ENCODE measurements around the gene NKX3-2.

NKX3-2 gene

GRCh38 chr4:13533670-13534343, 10.5 kb downstream of the NKX3-2 start:
- 81 to 88% methylated on average over 13 of the region's 13 CpGs for whole genome bisulfite sequencing, 2 experiments
- Histone ChIP-seq H3K36me3 (ENCODE audit: control insufficient read depth, insufficient read depth, low read length) (no peaks in the 10 kb centered on the region), H3K27ac (ENCODE audit: insufficient read depth, low read depth, low read length, poor library complexity, severe bottlenecking) (no peak overlapping the region), H3K27me3 (ENCODE audit: control insufficient read depth, insufficient read depth, low read length, poor library complexity, severe bottlenecking) (peaks cover 98% of the 10 kb centered on the region), H3K9me3 (ENCODE audit: control insufficient read depth, low read length) (no peaks in the 10 kb centered on the region), H3K4me1 (ENCODE audit: control insufficient read depth, insufficient read depth, low read length) (peaks cover 8% of the 10 kb centered on the region), H3K4me3 (ENCODE audit: insufficient read depth, low read depth, low read length) (no peak overlapping the region)

- Histone ChIP-seq H3K36me3 (ENCODE audit: control insufficient read depth, insufficient read depth, low read length) (no peaks in the 10 kb centered on the region), H3K27me3 (ENCODE audit: control insufficient read depth, insufficient read depth, low read length, poor library complexity, severe bottlenecking) (peaks cover 98% of the 10 kb centered on the region), H3K4me1 (ENCODE audit: control insufficient read depth, insufficient read depth, low read length) (peaks cover 8% of the 10 kb centered on the region), H3K4me3 (ENCODE audit: insufficient read depth, low read depth, low read length) (no peak overlapping the region), H3K9me3 (ENCODE audit: control insufficient read depth, low read length) (no peaks in the 10 kb centered on the region), H3K27ac (ENCODE audit: insufficient read depth, low read depth, low read length, poor library complexity, severe bottlenecking) (no peak overlapping the region)
- WGBS, 2 experiments = 57 to 63% methylated on average over 8 of the region's 8 CpGs
These were observed 12.7 kb downstream of the NKX3-2 start for GRCh38 chr4:13531625-13531998.

- H3K9me3 ChIP-seq (ENCODE audit: control insufficient read depth, low read length) = no peaks in the 10 kb centered on the region
- WGBS, 2 experiments = 38 to 40% methylated on average over 35 of the region's 35 CpGs
- no peaks in the 10 kb centered on the region for H3K36me3 ChIP-seq (ENCODE audit: control insufficient read depth, insufficient read depth, low read length)
- H3K4me1 ChIP-seq (ENCODE audit: control insufficient read depth, insufficient read depth, low read length) = peaks cover 8% of the 10 kb centered on the region
- H3K27ac ChIP-seq (ENCODE audit: insufficient read depth, low read depth, low read length, poor library complexity, severe bottlenecking) = no peak overlapping the region
- H3K4me3 ChIP-seq (ENCODE audit: insufficient read depth, low read depth, low read length) = no peak overlapping the region
- peaks cover 98% of the 10 kb centered on the region for H3K27me3 ChIP-seq (ENCODE audit: control insufficient read depth, insufficient read depth, low read length, poor library complexity, severe bottlenecking)
These were observed 13.3 kb downstream of the NKX3-2 start for GRCh38 chr4:13530823-13531624.

GRCh38 chr4:13529128-13529919, 15.0 kb downstream of the NKX3-2 start:
- H3K27me3 ChIP-seq (ENCODE audit: control insufficient read depth, insufficient read depth, low read length, poor library complexity, severe bottlenecking) = peaks cover 83% of the 10 kb centered on the region
- H3K9me3 ChIP-seq (ENCODE audit: control insufficient read depth, low read length) = no peaks in the 10 kb centered on the region
- H3K36me3 ChIP-seq (ENCODE audit: control insufficient read depth, insufficient read depth, low read length) = no peaks in the 10 kb centered on the region
- peaks cover 2% of the 10 kb centered on the region for H3K4me1 ChIP-seq (ENCODE audit: control insufficient read depth, insufficient read depth, low read length)
- H3K27ac ChIP-seq (ENCODE audit: insufficient read depth, low read depth, low read length, poor library complexity, severe bottlenecking) = no peak overlapping the region
- 85 to 87% methylated on average over 37 of the region's 37 CpGs for WGBS, 2 experiments
- H3K4me3 ChIP-seq (ENCODE audit: insufficient read depth, low read depth, low read length) = no peak overlapping the region

GRCh38 chr4:13528821-13529127, 15.5 kb downstream of the NKX3-2 start:
- WGBS, 2 experiments = 85 to 88% methylated on average over 5 of the region's 5 CpGs
- Histone ChIP-seq H3K27ac (ENCODE audit: insufficient read depth, low read depth, low read length, poor library complexity, severe bottlenecking) (no peak overlapping the region), H3K36me3 (ENCODE audit: control insufficient read depth, insufficient read depth, low read length) (no peaks in the 10 kb centered on the region), H3K27me3 (ENCODE audit: control insufficient read depth, insufficient read depth, low read length, poor library complexity, severe bottlenecking) (peaks cover 77% of the 10 kb centered on the region), H3K4me1 (ENCODE audit: control insufficient read depth, insufficient read depth, low read length) (no peaks in the 10 kb centered on the region), H3K9me3 (ENCODE audit: control insufficient read depth, low read length) (no peaks in the 10 kb centered on the region), H3K4me3 (ENCODE audit: insufficient read depth, low read depth, low read length) (no peak overlapping the region)

- Histone ChIP-seq H3K36me3 (ENCODE audit: control insufficient read depth, insufficient read depth, low read length) (no peaks in the 10 kb centered on the region), H3K4me3 (ENCODE audit: insufficient read depth, low read depth, low read length) (no peak overlapping the region), H3K27ac (ENCODE audit: insufficient read depth, low read depth, low read length, poor library complexity, severe bottlenecking) (no peak overlapping the region), H3K9me3 (ENCODE audit: control insufficient read depth, low read length) (no peaks in the 10 kb centered on the region), H3K4me1 (ENCODE audit: control insufficient read depth, insufficient read depth, low read length) (no peaks in the 10 kb centered on the region), H3K27me3 (ENCODE audit: control insufficient read depth, insufficient read depth, low read length, poor library complexity, severe bottlenecking) (peaks cover 73% of the 10 kb centered on the region)
- 81 to 82% methylated on average over 31 to 35 of the region's 35 CpGs for WGBS, 2 experiments
These were observed 16.1 kb downstream of the NKX3-2 start for GRCh38 chr4:13527981-13528820.

GRCh38 chr4:13527192-13527980, 16.9 kb downstream of the NKX3-2 start:
- H3K27me3 ChIP-seq (ENCODE audit: control insufficient read depth, insufficient read depth, low read length, poor library complexity, severe bottlenecking) = peaks cover 65% of the 10 kb centered on the region
- WGBS, 2 experiments = 81 to 85% methylated on average over 46 of the region's 46 CpGs

GRCh38 chr4:13526658-13527057, 17.6 kb downstream of the NKX3-2 start:
- Histone ChIP-seq H3K9me3 (ENCODE audit: control insufficient read depth, low read length) (no peaks in the 10 kb centered on the region), H3K4me1 (ENCODE audit: control insufficient read depth, insufficient read depth, low read length) (no peaks in the 10 kb centered on the region), H3K4me3 (ENCODE audit: insufficient read depth, low read depth, low read length) (no peak overlapping the region), H3K36me3 (ENCODE audit: control insufficient read depth, insufficient read depth, low read length) (no peaks in the 10 kb centered on the region), H3K27ac (ENCODE audit: insufficient read depth, low read depth, low read length, poor library complexity, severe bottlenecking) (no peak overlapping the region), H3K27me3 (ENCODE audit: control insufficient read depth, insufficient read depth, low read length, poor library complexity, severe bottlenecking) (peaks cover 57% of the 10 kb centered on the region)
- WGBS, 2 experiments = 89 to 96% methylated on average over 3 of the region's 3 CpGs

More at GRCh38 chr4:13527192-13527980, 16.9 kb downstream of the NKX3-2 start:
- H3K9me3 ChIP-seq (ENCODE audit: control insufficient read depth, low read length) = no peaks in the 10 kb centered on the region
- H3K27ac ChIP-seq (ENCODE audit: insufficient read depth, low read depth, low read length, poor library complexity, severe bottlenecking) = no peak overlapping the region
- no peak overlapping the region for H3K4me3 ChIP-seq (ENCODE audit: insufficient read depth, low read depth, low read length)
- no peaks in the 10 kb centered on the region for H3K4me1 ChIP-seq (ENCODE audit: control insufficient read depth, insufficient read depth, low read length)
- no peaks in the 10 kb centered on the region for H3K36me3 ChIP-seq (ENCODE audit: control insufficient read depth, insufficient read depth, low read length)

GRCh38 chr4:13525606-13526281, 18.6 kb downstream of the NKX3-2 start:
- H3K4me1 ChIP-seq (ENCODE audit: control insufficient read depth, insufficient read depth, low read length) = no peaks in the 10 kb centered on the region
- WGBS, 2 experiments = 84 to 92% methylated on average over 3 to 4 of the region's 4 CpGs
- H3K27ac ChIP-seq (ENCODE audit: insufficient read depth, low read depth, low read length, poor library complexity, severe bottlenecking) = no peak overlapping the region
- H3K36me3 ChIP-seq (ENCODE audit: control insufficient read depth, insufficient read depth, low read length) = no peaks in the 10 kb centered on the region
- no peaks in the 10 kb centered on the region for H3K9me3 ChIP-seq (ENCODE audit: control insufficient read depth, low read length)
- peaks cover 48% of the 10 kb centered on the region for H3K27me3 ChIP-seq (ENCODE audit: control insufficient read depth, insufficient read depth, low read length, poor library complexity, severe bottlenecking)
- no peak overlapping the region for H3K4me3 ChIP-seq (ENCODE audit: insufficient read depth, low read depth, low read length)

Measured in ectodermal cell (in vitro differentiated cells).